Measurements from ENCODE around the gene IFIT2. TPM values are rescaled to one million over a fixed set of nuclear protein-coding genes. Genes with fewer than 3 reads are reported as not detected.
"Not testable (repeated sequence)": the region's sequence is repeated elsewhere in the genome, so short reads cannot be mapped to it uniquely, and the experiment has no call there.

Gene IFIT2
- not detected for total RNA-seq (ENCODE audit: unreplicated experiment)
- long read RNA-seq = 0 reads

DNA sequence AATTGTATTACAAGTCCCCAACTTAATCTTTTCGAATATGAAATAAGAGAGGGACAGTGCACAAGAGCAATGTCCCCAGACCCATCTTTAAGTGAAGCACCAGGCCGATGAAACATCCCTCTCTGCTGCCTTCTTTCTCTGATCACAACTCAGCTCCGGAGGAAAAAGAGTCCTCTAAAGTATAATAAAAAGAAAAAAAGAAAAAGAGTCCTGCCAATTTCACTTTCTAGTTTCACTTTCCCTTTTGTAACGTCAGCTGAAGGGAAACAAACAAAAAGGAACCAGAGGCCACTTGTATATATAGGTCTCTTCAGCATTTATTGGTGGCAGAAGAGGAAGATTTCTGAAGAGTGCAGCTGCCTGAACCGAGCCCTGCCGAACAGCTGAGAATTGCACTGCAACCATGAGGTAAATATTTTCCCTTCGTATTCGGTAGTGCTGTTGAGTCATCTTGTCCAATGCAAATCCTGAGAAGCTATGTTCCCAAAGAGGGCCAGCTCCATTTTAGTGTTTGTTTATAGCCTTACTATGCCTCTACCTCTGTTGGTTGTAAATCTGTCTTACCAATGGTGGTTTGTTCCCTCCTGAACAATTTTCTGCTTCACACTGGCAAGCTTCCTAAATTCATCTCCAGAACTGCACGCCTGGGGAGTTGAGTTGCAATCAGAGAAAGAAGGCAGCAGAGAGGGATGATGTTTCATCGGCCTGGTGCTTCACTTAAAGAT lies at the start of gene IFIT2:
IFIT2 (plus strand) TSS at position 326 of the 725 bp plus-strand sequence; CDS start at position 404, 78 bp downstream.
- H3K27me3 Mint-ChIP-seq (ENCODE audit: unreplicated experiment) = no peaks in the 10 kb centered on the region
- TF ChIP-seq CTCF (IDR thresholded peaks at IDR 0.05; ENCODE audit: partially characterized antibody, unreplicated experiment) = no peak
- H3K4me3 Mint-ChIP-seq (ENCODE audit: unreplicated experiment) = no peak within 1 kb of the TSS
- DNase-seq = no peak
- H3K27ac Mint-ChIP-seq (ENCODE audit: unreplicated experiment) = no peak within 1 kb of the TSS
- H3K4me1 Mint-ChIP-seq (ENCODE audit: low read depth, unreplicated experiment) = no peaks in the 10 kb centered on the region
- H3K9me3 Mint-ChIP-seq (ENCODE audit: unreplicated experiment) = no peaks in the 10 kb centered on the region
- peaks cover 11% of the 10 kb centered on the region for H3K36me3 Mint-ChIP-seq (ENCODE audit: unreplicated experiment)

DNA sequence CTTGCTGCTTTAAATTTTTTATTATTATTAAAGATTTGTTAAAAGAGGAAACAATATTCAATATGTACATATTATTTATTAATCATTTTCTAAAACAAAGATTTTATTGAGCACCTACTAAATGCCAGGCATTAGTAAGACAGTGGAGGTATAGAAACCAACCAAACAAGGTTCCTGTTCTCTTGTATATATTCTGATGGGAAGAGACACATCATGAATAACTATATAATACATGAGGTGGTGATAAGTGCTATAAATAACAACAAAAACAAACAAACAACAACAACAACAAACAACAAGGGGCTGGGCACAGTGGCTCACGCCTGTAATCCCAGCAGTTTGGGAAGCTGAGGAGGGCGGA lies 49.6 kb upstream of the IFIT2 start:
- Mint-ChIP-seq H3K36me3 (ENCODE audit: unreplicated experiment) (peaks cover 5% of the 10 kb centered on the region), H3K9me3 (ENCODE audit: unreplicated experiment) (peaks cover 5% of the 10 kb centered on the region), H3K27me3 (ENCODE audit: unreplicated experiment) (no peaks in the 10 kb centered on the region), H3K4me3 (ENCODE audit: unreplicated experiment) (no peak overlapping the region), H3K4me1 (ENCODE audit: low read depth, unreplicated experiment) (peaks cover 5% of the 10 kb centered on the region), H3K27ac (ENCODE audit: unreplicated experiment) (no peak overlapping the region)
- no peak for DNase-seq
- TF ChIP-seq CTCF (IDR thresholded peaks at IDR 0.05; ENCODE audit: partially characterized antibody, unreplicated experiment) = no peak

DNA sequence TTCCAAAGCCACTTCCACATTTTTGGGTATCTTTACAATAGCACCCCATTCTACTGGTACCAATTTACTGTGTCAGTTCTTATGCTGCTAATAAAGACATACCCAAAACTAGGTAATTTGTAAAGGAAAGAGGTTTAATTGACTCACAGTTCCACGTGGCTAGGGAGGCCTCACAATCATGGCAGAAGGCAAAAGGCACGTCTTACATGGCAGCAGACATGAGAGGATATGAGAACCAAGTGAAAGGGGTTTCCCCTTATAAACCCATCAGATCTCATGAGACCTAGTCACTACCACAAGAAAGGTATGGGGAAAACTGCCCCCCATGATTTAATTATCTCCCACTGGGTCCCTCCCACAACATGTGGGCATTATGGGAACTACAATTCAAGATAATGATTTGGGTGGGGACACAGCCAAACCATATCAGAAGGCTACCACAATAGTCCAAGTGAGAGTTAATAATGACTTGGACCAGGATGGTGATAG lies 46.7 kb upstream of the IFIT2 start:
- not testable (repeated sequence) for H3K4me1 Mint-ChIP-seq (ENCODE audit: low read depth, unreplicated experiment); H3K27me3 Mint-ChIP-seq (ENCODE audit: unreplicated experiment); H3K9me3 Mint-ChIP-seq (ENCODE audit: unreplicated experiment); H3K36me3 Mint-ChIP-seq (ENCODE audit: unreplicated experiment); H3K4me3 Mint-ChIP-seq (ENCODE audit: unreplicated experiment); H3K27ac Mint-ChIP-seq (ENCODE audit: unreplicated experiment); DNase-seq

DNA sequence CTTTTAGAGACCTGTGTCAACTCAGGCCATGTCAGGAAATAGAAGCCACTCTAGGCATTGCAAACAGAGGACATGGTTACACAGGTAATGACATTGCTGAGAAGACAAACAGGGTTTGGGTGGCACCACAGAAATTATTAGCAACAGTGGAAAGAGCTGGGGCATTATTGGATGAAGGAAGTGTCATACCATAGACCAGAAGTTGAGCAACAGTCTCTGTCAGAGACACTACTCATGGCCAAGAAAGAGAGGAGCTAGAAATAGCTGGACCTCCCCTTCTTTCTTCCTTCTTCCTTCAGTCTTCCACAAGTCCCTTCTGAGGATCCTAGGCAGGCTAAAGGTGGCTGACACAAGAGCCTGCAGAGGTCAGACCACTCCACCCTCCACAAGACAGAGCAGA lies 46.1 kb upstream of the IFIT2 start:
- H3K4me1 Mint-ChIP-seq (ENCODE audit: low read depth, unreplicated experiment) = peaks cover 3% of the 10 kb centered on the region
- no peak for TF ChIP-seq CTCF (IDR thresholded peaks at IDR 0.05; ENCODE audit: partially characterized antibody, unreplicated experiment)
- no peak overlapping the region for H3K4me3 Mint-ChIP-seq (ENCODE audit: unreplicated experiment)
- H3K9me3 Mint-ChIP-seq (ENCODE audit: unreplicated experiment) = peaks cover 4% of the 10 kb centered on the region
- peaks cover 5% of the 10 kb centered on the region for H3K36me3 Mint-ChIP-seq (ENCODE audit: unreplicated experiment)
- no peak for DNase-seq
- no peak overlapping the region for H3K27ac Mint-ChIP-seq (ENCODE audit: unreplicated experiment)
- H3K27me3 Mint-ChIP-seq (ENCODE audit: unreplicated experiment) = no peaks in the 10 kb centered on the region

DNA sequence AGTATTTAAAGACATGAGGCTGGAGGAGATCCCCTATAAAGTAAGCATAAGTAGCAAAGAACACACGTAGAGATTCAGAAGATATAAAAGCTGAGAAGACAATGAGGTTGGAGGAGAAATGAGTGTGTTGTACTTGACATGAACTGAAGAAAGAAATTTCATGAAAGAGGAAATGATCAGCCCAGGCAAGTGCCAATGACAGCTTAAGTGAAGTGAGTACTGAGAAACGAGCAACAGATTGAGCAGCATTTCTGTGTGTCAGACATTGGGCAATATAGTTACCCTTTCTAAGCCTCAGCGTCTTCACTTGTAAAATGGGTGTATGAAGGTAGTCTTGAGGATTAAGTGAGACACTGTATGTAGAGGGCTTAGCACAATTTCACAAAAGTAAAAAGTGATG lies 45.5 kb upstream of the IFIT2 start:
- peaks cover 5% of the 10 kb centered on the region for H3K36me3 Mint-ChIP-seq (ENCODE audit: unreplicated experiment)
- no peak for DNase-seq
- no peak overlapping the region for H3K4me3 Mint-ChIP-seq (ENCODE audit: unreplicated experiment)
- peaks cover 1% of the 10 kb centered on the region for H3K9me3 Mint-ChIP-seq (ENCODE audit: unreplicated experiment)
- TF ChIP-seq CTCF (IDR thresholded peaks at IDR 0.05; ENCODE audit: partially characterized antibody, unreplicated experiment) = no peak
- no peak overlapping the region for H3K27ac Mint-ChIP-seq (ENCODE audit: unreplicated experiment)
- no peaks in the 10 kb centered on the region for H3K27me3 Mint-ChIP-seq (ENCODE audit: unreplicated experiment)
- H3K4me1 Mint-ChIP-seq (ENCODE audit: low read depth, unreplicated experiment) = no peaks in the 10 kb centered on the region
